ENCODE data around the gene RUFY4.

The RUFY4 gene

GRCh38 chr2:218068721-218069334 lies at the start of gene RUFY4:
Gene RUFY4 (plus strand): TSS chr2:218069253. CDS start chr2:218070606, 1,353 bp downstream.
- DNase-seq = peak; percentile 46

DNA sequence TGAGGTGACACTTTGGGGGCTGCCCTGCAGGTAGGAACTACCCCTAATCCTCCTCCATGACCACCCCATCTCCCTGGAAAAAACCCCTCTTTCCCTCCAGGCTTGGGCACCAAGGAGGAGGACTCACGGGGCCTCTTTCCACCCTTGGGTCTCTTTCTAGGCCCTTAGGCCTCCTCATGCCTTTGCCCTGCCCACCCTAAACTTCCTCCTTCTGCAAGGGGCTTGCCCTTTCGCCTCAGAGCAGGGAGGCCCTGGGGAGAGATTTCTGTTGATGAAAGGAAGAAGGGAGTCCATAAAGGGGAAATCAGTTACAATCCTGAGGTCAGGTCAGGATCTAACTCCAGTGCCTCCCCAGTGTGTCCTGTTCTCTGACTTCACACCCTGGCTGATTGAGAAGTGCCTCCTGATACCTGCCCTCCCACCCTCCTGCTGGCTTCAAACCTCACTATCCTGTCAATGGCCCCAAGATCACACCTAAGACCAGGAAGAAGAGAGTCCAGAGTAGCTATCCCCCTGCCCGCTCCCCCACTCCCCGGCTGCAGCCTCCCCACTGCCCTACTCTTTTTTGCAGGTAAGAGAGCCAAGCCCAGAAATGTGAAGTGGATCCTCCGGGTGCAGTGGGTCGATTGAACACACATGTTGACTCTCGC lies 49.5 kb upstream of the RUFY4 start:
- DNase-seq = peak; percentile 32

- DNase-seq = no peak
Measured at GRCh38 chr2:218020281-218020680, 48.8 kb upstream of the RUFY4 start.

- no peak for DNase-seq
Measured at GRCh38 chr2:218020966-218021535, 48.0 kb upstream of the RUFY4 start.

DNA sequence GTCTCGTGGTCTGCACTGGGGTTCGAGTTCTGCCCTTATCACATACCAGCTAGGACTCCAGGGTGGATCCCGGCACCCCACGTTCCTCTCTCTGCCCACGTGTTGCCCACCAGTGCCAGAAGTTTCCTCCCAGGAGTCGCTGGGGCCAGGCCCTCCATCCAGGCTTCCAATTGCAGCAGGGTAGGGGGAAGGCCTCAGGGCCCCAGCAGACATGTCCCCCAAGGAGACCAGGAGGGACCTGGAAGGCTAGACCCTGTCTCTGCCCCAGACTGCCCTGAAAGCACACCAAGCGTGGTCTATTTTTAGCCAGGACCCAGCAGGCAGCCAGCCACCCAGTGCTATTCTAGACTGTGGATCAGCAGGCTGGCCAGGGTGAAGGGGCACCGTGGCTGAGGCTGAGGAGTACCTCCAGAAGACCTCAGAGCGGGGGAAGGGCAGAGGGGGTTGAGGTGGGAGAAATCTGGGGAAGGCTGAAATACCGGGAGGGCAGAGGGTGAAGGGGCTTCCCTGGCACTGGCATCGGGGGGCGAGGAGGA lies 47.4 kb upstream of the RUFY4 start:
- no peak for DNase-seq

DNA sequence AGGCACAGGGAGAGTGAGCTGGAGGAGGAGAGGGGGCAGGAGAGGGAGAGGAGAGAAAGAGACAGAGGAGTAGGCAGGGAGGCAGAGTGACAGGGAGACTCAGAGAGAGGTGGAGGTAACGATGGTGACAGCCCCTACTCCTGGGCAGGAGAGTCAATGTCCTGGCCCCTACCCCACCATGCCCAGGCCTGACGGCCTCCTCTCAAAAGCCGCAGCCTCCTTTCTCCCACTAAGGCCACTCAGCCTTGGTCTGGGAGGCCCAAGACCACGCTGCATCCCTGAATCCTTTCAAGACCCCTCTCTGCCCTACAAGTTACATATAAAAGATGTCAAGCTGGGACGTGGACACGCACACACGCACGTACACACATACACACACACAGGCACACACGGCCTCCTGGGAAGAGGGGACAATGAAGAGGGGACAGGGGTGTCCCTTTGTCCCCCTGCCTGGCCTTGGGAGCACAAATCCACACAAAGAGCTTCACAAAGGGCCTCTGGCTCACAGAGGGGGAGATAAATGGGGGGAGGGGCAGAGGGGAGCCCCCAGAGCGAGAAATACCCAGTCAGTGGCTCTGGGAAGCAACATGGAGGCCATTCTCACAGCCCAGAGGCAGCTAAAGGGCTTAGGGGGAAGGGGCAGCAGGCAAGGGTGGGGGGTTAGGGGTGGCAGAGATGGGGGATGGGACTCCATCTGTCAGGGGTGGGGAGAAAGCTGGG lies 46.8 kb upstream of the RUFY4 start:
- DNase-seq = no peak

GRCh38 chr2:218022851-218023530 lies 46.1 kb upstream of the RUFY4 start:
- no peak for DNase-seq

GRCh38 chr2:218023636-218024035 lies 45.4 kb upstream of the RUFY4 start:
- no peak for DNase-seq

GRCh38 chr2:218024336-218024735 lies 44.7 kb upstream of the RUFY4 start:
- DNase-seq = no peak

GRCh38 chr2:218024871-218025270 lies 44.2 kb upstream of the RUFY4 start:
- no peak for DNase-seq

- DNase-seq = no peak
Measured at GRCh38 chr2:218026244-218026643, 42.8 kb upstream of the RUFY4 start.

- no peak for DNase-seq
Measured at GRCh38 chr2:218026676-218027425, 42.2 kb upstream of the RUFY4 start.

GRCh38 chr2:218027426-218028188 lies 41.4 kb upstream of the RUFY4 start:
- DNase-seq = no peak

- no peak for DNase-seq
Measured at GRCh38 chr2:218028189-218028495, 40.9 kb upstream of the RUFY4 start.

DNA sequence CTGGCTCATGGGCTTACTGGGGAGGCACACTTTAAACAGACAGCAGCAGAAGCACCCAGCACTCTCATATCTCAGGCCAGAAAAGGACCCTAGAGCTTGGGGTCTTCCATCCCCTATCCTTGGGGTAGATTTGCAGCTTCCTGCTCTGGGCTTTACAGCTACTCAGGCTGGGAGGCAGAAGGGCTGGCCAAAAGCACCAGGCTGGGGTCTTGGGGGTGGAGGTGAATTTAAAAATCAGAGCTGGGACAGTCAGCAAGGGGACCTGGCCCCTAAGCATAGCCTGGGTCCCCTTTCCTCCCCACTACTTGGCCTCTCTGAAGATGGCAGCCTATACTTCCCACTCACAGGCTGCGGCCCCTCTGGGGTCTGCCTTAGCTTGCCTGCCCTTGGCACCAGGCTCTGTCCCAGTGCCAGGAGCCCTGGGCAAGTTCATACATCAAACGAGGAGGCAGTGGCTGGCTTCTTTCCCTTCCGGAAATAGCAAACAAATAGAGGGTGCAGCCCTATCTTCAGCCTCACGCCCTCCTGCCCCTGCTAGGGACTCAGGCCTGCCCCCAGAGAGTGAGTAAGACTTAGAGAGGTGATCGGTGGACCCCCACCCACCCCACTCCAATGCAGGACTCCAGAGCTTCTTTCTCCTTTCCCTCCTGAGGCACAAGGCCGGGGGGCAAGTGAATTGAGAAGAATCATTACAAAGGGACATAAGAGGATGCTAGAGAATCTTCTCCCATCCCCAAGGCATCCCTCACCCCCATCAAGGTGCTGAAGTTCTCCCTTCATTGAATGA lies 40.3 kb upstream of the RUFY4 start:
- no peak for DNase-seq

- DNase-seq = no peak
Measured at GRCh38 chr2:218029366-218030360, 39.4 kb upstream of the RUFY4 start.

DNA sequence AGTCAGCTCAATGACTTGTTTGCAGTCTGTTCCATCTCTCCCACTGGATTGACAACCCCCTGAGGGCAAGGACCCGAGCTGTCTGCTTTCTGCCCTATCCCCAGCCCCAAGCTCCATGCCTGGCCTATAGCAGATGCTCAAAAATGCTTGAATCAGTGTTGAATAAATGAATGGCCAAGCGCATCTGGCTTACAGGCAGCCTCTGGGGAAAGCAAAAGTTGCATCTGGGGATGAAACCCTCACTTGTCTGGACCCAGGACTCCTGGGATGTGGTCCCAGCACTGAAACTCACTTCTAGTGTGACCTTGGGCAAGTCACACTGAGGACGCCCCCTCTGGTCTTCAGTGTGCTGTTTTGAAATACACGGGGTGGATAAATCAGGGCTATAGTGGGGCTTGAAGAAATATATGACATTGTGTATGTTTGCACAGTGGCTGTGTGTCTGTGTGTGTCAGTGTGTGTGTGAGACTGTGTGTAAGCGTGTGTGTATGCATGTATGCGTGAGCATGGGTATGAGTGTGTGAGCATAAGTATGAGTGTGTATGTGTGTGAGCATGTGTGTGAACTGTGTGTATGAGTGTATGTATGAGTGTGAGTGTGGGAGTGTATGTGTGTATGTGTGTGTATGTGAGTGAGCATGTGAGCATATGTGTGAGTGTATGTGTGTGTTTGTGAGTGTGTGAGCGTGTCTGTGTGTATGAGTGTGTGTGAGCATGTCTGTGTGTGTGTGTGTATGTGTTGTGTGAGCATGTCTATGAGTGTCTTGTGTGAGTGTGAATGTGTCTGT lies 38.5 kb upstream of the RUFY4 start:
- DNase-seq = no peak

GRCh38 chr2:218031261-218031660 lies 37.8 kb upstream of the RUFY4 start:
- DNase-seq = no peak
